Left forelimb (tissue), 1 donor: Measurements from ENCODE around the gene DPP4.
"Not testable (repeated sequence)": the region's sequence is repeated elsewhere in the genome, so short reads cannot be mapped to it uniquely, and the experiment has no call there.

Experiments
- DNase-seq: peaks from one replicate; pipeline ENCODE4 v3.0.0-alpha.2; 2018; ENCODE audit warnings: low spot score

DPP4 gene

GRCh38 chr2:162057426-162057825, 16.6 kb downstream of the DPP4 start:
- DNase-seq: no peak

DNA sequence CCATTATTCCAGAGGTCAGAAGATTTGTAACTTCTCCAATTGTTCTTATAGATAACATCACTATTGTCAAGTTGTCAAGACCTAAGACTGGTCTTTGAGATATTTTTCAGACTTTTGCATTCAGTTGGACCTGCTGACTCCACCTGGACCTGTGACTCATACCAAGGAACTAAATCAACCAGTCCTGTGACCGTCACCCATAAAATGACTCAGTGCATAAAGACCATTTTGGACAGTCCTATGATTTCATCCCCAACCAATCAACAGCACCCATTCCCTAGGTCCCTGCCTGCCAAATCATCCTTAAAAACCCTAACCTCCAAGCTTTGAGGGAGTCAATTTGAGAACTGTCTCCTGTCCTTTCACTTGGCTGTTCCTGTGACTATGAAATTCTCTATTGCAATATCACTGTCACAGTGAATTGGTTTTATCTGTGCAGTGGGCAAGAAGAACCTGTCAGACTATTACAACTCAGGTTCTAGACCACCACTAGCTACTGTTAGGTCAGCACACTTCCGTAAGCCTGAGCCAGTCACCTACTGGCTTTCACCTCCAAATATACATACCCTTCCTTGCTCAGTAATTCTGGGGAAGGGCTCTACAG, 17.1 kb downstream of the DPP4 start:
- no peak for DNase-seq

GRCh38 chr2:162053808-162054155, 20.2 kb downstream of the DPP4 start:
- DNase-seq: no peak

DNA sequence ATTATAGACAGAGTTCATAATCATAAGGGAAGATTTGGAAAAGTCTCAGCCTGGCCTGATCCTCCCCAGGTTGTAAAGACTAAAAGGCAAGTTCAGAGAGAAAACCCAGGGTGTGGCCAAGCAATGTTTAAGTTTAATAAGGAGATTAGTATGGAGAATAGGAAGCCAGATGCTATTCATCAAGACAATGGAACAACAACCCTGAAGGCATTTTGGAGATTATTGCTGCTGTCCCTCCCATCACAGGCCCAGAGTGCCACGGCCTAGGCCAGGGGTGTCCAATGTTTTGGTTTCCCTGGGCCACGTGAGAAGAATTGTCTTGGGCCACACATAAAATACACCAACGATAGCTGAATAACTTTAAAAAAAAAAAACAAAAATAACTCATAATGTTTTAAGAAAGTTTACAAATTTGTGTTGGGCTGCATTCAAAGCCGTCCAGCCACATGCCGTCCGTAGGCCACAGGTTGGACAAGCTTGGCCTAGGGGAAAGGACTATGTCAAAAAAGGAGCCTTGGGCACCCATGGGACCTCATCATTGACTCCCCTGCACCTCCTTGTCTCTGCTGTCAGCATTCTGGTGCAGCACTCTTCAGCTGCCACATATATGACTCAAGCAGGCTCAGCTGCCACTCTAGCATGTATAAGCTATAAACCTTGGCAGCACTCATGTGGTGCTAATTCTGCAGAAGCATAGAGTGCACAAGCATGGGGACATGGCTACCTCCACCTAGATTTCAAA, 20.8 kb downstream of the DPP4 start:
- no peak for DNase-seq

DNA sequence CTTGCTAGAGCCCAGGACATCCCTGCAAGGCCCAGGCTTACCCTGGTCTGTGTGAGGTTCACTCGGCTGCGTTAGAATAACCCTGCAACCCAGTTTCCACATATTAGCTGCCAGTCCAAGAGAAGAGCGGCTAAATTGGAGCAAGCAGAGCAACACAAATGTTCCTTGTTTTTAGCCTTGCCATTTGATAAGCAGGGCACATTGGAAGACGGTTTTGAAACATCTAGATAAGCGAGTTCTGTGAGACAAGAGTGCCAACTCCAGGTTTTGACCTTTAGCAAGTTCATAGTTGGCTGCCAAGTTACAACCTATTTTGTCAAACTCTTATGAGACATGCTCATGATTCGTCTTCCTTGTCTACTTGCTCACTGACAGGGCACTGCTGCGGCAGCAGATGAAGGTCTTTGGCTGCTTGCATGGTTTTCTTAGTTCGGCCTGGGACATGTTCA, 23.5 kb downstream of the DPP4 start:
- no peak for DNase-seq

GRCh38 chr2:162049089-162049488, 24.9 kb downstream of the DPP4 start:
- DNase-seq: not testable (repeated sequence)

- no peak for DNase-seq
Observed at GRCh38 chr2:162044586-162044985, 29.4 kb downstream of the DPP4 start.

DNA sequence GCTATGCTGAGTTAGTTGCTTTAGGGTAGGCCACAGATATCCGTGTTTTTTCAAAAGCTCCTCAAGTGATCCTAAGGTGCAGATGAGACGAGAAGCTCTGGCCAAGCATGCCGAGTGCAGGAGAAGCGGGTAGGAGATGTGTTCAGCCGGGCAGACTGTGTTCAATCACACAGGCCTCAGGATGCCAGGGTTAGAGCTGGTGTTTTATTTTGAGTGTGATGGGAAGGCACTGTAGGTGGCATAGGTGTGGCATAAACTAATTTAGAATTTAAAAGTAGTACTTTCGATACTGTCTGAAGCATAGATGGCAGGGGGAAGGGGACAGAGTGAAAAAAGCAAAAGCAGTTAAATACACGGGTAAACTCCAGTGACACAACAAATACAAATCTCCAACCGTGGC, 30.9 kb downstream of the DPP4 start:
- DNase-seq: no peak

- no peak for DNase-seq
Observed at GRCh38 chr2:162041485-162041884, 32.5 kb downstream of the DPP4 start.

DNA sequence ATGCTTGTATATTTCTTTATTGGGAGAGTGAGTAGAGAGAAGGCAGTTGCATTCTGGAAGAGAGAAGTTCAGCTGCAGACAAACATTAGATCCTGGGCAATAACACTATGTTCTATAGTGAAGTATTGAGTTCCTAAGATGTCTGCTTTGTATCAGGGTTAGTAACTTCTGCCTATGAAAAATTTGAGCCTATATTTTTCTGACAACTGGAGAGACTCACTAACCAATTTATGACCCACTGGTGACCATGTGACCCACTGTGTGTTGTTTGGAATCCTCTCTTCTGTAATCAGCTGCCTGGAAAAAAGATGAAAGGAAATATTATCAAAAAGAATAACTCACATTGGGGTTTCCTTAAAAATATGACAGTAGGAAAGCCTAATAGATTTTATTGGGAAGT, 35.3 kb downstream of the DPP4 start:
- DNase-seq: no peak

GRCh38 chr2:162037886-162038285, 36.1 kb downstream of the DPP4 start:
- DNase-seq: no peak

DNA sequence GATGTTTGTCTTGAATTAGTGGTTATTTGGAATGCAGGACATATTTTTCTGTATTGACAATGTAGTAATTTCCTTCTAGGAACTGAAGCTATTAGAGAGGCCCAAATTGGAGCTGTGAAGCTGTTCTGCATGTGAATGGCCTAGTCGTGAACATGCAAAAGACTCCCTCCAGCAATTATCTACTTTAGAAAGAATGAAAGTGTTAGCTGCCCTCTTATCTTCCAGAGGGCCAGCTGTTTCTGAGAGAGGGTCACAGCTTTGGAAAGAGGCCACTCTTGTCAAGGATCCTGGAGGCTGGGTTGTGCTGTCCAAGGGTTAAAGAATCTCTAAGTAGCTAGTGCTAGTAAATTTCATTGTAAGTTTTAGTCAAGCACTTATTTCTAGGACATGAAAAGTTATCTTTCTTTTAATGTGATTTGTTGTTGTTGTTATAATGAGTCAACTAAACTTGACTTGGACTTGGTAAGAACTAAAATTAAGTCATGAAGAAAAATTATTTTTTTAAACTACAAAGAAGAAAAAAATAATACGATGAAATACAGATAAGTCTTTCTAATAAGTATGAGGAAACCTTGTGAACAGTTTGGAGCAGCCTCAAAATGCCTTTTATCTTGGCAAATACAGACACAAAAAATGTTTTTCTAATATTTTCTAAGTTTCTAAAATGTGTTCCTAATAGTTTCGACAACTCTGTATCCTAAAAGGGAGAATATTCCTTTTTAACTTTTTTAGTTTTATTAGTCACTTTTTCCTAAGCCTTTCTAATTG, 36.8 kb downstream of the DPP4 start:
- DNase-seq: no peak

DNA sequence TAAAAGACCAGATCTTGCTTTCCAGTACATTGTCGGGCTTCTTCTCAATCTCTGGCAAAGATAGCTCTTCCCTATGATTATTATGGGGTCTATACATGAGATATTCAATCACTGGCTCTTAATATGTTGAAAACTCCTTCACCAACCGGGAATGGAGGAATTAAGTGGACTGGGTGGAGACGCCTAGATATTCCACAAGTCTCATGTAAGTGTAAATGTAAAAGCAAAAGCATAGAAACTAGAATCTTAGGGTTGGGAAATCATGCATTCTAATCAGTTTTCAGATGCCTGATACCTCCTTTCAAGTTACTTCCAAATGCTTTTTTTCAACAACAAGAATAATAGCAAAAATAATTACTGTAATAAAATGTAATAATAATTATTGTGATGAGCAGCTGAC, 38.0 kb downstream of the DPP4 start:
- DNase-seq: no peak

DNA sequence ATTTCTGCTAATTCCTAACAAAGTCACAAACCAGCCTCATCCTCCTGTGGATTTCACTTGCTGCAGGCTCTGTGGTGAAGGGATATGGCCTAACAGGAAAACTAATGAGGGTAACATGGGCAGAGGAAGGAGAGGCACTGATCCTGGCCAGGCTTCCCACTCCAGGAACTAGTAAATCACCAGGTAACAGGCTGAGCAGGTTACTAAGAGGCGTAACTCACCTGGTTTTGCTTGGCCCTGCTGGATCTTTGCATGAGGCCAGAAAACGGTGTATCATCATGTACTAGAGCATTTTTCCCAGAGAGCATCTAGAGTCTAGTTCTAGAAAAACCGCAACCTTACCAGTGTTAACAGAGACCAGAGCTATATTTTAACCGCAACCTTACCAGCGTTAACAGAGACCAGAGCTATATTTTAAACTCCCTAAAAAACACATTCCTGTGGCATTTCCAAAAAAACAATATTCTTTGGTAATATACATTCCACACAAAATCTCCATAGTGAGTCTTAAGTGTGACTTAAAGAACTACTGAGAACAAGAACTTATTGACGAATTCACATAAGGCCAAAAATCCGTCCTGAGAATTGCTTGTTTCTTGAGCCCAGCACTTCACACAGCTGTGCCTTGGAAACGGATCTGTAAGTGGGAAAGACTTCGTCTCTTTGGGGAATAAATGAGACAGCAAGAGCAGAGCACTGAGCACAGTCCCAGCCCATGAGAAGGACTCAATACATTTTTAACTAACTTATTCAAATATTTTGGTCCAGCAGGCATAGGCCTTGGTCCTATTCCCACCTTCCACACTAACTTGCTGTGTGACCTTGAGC, 43.4 kb downstream of the DPP4 start:
- DNase-seq: no peak

GRCh38 chr2:162029287-162029901, 44.6 kb downstream of the DPP4 start:
- DNase-seq: no peak

GRCh38 chr2:162028511-162028910, 45.5 kb downstream of the DPP4 start:
- DNase-seq: no peak

DNA sequence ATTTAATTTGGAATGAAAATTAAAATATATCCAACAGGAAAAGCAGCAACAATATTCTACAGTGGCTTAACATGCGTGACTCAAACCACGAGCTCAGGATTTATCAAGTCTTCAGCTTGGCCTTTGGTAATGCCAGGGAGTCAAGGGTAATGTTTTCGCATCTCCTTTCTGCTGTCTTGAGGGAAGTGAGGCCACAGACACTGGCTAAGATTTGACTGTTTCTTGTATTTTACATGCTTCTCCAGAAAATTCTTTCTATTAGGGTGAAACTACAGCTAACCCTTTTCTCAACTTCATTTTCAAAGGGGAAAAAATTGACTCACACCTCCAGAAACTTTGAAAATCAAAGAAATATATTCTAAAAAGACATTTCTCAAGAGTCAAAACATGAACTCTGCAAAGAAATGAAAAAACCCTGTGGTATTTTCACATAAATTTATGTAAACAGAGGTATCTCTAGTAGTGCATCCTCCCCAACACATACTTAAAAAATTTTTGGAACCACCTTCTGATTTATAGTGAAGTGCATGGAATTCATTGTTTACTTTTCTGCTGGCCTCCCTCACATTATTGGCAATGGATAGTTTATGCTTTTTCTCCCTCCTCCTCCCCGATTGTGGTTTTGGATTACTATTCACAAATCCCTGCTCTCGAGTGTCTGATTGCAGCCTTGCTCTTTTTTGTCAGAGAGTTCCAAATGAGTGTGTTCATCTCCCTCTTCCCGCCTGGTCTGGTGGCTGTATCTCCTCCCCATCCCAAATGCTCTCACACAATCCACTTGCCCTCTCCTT, 48.7 kb downstream of the DPP4 start:
- DNase-seq: no peak

DNA sequence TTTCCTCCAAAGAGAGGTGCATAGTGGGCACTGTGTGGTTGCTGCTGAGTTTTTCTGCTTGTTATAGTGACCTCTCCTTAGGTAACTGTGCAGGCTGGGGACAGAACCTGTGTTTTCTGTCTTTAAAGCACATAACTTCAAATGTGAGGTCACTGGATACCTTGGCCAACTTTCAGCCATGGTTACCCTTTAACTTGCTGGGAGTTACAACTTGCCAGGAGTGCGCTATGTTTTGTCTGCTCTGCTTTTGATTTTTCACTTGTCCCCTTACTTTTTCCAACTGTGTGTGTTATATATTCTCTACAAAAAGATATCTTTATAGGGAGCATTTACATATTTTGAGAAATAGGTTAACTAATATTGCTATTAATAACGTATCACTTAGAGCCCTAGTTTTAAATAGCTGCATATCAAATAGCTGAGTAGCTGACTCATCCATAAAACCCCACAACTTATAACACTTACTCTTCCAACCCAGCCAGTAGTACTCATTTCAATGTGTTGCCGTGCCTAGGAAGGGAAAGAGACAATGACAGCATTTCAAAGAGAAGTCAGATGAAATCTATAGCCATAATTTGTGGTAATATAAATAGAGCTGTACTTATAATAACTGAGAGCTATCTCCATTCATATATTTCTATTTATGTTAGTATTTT, 51.6 kb downstream of the DPP4 start:
- no peak for DNase-seq

GRCh38 chr2:162021516-162022058, 52.4 kb downstream of the DPP4 start:
- no peak for DNase-seq

DNA sequence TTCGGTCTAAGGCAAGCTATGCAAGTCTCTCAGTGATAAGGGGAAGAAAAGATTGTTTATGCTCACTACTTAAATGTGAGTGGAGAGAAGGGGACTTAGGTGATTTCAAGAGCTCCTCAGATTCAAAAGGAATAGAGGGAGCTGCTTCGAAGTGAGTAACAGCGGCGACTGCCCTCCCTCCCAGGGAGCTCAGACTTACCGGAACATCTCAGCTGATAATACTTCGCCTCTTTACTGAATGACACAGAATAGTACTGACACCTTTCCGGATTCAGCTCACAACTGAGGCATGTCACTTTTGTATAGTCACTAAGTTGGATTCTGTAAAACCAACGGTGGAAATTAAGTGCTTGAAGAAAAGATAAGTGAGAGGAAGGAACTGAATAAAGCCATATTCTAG, 55.5 kb downstream of the DPP4 start:
- DNase-seq: no peak
